ENCODE measurements around the gene SMG1. TPM values are rescaled to one million over a fixed set of nuclear protein-coding genes. Genes with fewer than 3 reads are reported as not detected.

The SMG1 gene
- total and polyA plus RNA-seq, 2 of the 13 experiments (the other 11 are each of a cell fraction or from before 2014, with no cell fraction given): 48.7 to 53.7 TPM

DNA sequence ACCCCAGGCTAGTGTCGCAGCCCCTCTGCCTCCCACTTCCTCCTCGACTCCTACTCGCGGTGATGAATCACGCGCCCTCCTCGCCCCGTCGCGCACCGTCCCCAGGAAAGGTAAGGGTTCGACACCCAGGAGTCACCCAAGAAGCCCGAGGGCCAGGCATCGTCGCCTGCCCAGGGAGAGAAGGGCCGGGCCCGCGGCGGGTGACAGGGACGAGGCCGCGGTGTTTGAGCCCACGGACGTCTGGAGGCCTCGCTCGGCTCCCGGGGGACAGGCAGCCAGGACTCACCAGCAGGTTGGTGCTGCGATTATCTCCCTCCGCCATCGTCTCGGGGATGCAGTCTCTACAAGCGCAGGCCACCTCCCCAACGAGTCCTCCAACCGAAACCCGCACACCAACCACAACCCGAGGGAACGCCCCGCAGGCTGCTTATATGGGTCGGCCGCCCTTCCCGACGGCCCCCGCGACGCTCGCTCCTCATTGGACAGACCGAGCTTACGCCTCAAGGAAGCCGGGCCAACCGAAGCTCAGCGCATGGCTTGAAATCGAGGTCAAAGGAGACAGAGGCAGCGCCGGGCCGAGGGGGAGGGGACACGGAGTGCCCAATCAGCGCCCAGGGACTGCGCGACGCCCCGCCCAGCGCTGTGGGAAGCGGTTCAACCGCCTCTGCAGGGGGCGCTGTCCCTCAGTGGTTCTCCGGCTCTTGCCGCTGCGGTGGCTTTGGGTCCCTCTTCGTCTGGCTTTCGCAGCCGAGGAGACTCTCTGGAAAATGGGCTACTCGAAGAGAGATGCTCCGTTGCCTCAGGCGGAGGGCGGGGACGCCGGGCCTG lies 124.8 kb downstream of the SMG1 start, which contains the start of gene ARL6IP1 (continued):
- TF ChIP-seq, protein P1, sequence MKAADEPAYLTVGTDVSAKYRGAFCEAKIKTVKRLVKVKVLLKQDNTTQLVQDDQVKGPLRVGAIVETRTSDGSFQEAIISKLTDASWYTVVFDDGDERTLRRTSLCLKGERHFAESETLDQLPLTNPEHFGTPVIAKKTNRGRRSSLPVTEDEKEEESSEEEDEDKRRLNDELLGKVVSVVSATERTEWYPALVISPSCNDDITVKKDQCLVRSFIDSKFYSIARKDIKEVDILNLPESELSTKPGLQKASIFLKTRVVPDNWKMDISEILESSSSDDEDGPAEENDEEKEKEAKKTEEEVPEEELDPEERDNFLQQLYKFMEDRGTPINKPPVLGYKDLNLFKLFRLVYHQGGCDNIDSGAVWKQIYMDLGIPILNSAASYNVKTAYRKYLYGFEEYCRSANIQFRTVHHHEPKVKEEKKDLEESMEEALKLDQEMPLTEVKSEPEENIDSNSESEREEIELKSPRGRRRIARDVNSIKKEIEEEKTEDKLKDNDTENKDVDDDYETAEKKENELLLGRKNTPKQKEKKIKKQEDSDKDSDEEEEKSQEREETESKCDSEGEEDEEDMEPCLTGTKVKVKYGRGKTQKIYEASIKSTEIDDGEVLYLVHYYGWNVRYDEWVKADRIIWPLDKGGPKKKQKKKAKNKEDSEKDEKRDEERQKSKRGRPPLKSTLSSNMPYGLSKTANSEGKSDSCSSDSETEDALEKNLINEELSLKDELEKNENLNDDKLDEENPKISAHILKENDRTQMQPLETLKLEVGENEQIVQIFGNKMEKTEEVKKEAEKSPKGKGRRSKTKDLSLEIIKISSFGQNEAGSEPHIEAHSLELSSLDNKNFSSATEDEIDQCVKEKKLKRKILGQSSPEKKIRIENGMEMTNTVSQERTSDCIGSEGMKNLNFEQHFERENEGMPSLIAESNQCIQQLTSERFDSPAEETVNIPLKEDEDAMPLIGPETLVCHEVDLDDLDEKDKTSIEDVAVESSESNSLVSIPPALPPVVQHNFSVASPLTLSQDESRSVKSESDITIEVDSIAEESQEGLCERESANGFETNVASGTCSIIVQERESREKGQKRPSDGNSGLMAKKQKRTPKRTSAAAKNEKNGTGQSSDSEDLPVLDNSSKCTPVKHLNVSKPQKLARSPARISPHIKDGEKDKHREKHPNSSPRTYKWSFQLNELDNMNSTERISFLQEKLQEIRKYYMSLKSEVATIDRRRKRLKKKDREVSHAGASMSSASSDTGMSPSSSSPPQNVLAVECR (CRISPR knock-in tag; IDR thresholded peaks at IDR 0.05; ENCODE audit: borderline replicate concordance): peak; percentile 100
- TF ChIP-seq MLLT10 (CRISPR knock-in tag; IDR thresholded peaks at IDR 0.05): peak; percentile 81; the same call in 1 of the 2 replicates
- TF ChIP-seq CBX5 (CRISPR knock-in tag; IDR thresholded peaks at IDR 0.05; ENCODE audit: borderline replicate concordance): peak; percentile 95; the same call in 1 of the 2 replicates
- TF ChIP-seq, protein P2, sequence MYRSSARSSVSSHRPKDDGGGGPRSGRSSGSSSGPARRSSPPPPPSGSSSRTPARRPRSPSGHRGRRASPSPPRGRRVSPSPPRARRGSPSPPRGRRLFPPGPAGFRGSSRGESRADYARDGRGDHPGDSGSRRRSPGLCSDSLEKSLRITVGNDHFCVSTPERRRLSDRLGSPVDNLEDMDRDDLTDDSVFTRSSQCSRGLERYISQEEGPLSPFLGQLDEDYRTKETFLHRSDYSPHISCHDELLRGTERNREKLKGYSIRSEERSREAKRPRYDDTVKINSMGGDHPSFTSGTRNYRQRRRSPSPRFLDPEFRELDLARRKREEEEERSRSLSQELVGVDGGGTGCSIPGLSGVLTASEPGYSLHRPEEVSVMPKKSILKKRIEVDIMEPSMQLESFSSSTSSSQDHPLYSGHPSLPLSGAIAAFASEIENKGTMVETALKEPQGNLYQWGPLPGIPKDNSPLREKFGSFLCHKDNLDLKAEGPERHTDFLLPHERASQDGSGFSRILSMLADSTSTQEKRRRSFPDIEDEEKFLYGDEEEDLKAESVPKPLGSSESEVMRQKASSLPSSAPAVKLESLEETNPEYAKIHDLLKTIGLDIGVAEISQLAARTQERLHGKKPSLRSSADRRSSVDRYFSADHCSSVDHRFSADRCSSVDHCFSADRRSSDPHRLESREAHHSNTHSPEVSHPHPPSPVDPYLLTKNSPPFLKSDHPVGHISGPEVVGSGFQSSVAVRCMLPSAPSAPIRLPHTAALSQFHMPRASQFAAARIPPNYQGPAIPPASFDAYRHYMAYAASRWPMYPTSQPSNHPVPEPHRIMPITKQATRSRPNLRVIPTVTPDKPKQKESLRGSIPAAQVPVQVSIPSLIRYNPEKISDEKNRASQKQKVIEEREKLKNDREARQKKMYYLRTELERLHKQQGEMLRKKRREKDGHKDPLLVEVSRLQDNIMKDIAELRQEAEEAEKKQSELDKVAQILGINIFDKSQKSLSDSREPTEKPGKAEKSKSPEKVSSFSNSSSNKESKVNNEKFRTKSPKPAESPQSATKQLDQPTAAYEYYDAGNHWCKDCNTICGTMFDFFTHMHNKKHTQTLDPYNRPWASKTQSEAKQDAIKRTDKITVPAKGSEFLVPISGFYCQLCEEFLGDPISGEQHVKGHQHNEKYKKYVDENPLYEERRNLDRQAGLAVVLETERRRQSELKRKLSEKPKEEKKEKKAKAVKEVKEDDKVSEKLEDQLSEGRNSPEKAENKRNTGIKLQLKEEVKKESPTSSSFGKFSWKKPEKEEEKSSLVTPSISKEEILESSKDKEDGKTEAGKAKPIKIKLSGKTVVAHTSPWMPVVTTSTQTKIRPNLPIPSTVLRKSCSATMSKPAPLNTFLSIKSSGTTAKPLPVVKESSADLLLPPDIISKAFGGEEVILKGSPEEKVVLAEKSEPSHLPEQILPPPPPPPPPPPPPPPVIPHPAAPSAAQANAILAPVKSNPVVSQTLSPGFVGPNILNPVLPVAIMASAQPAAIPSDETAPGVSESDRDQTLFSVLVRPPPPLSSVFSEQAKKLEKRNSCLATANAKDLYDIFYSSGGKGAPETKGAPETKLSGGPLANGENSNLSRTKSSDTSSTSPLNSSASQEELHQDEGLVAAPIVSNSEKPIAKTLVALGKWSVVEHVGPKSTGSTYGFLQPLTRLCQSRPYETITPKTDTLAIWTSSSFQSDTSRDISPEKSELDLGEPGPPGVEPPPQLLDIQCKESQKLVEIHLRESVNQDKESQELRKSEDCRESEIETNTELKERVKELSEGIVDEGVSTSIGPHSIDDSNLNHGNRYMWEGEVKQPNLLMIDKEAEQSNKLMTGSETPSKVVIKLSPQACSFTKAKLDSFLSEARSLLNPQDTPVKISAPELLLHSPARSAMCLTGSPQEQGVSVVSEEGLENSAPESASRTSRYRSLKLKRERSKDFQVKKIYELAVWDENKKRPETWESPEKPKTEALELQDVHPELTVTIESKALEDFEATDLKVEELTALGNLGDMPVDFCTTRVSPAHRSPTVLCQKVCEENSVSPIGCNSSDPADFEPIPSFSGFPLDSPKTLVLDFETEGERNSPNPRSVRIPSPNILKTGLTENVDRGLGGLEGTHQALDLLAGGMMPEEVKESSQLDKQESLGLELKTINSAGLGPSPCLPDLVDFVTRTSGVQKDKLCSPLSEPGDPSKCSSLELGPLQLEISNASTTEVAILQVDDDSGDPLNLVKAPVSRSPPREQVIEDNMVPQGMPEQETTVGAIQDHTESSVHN (CRISPR knock-in tag; IDR thresholded peaks at IDR 0.05): peak; percentile 99
- peak; percentile 92 for TF ChIP-seq ZNF256 (CRISPR knock-in tag; conservative IDR thresholded peaks at IDR 0.05)
- TF ChIP-seq ZC3H13 (CRISPR knock-in tag; IDR thresholded peaks at IDR 0.05): peak; percentile 99
- TF ChIP-seq ZNF567 (CRISPR knock-in tag; IDR thresholded peaks at IDR 0.05; ENCODE audit: borderline replicate concordance): peak; percentile 96
- TF ChIP-seq SALL1 (CRISPR knock-in tag; IDR thresholded peaks at IDR 0.05): peak; percentile 97
- TF ChIP-seq MED13 (CRISPR knock-in tag; IDR thresholded peaks at IDR 0.05): peak; percentile 91
- peak; percentile 44; the same call in 1 of the 2 replicates for TF ChIP-seq NCOR1 (IDR thresholded peaks at IDR 0.05; ENCODE audit: borderline replicate concordance, low read length)
- TF ChIP-seq, protein P3, sequence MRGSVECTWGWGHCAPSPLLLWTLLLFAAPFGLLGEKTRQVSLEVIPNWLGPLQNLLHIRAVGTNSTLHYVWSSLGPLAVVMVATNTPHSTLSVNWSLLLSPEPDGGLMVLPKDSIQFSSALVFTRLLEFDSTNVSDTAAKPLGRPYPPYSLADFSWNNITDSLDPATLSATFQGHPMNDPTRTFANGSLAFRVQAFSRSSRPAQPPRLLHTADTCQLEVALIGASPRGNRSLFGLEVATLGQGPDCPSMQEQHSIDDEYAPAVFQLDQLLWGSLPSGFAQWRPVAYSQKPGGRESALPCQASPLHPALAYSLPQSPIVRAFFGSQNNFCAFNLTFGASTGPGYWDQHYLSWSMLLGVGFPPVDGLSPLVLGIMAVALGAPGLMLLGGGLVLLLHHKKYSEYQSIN (CRISPR knock-in tag; IDR thresholded peaks at IDR 0.05; ENCODE audit: borderline replicate concordance): no peak
- TF ChIP-seq, protein P4, sequence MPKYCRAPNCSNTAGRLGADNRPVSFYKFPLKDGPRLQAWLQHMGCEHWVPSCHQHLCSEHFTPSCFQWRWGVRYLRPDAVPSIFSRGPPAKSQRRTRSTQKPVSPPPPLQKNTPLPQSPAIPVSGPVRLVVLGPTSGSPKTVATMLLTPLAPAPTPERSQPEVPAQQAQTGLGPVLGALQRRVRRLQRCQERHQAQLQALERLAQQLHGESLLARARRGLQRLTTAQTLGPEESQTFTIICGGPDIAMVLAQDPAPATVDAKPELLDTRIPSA (CRISPR knock-in tag; IDR thresholded peaks at IDR 0.05; ENCODE audit: borderline replicate concordance): no peak; the same call in 1 of the 2 replicates
- peak; percentile 99 for TF ChIP-seq KLF15 (CRISPR knock-in tag; IDR thresholded peaks at IDR 0.05; ENCODE audit: borderline replicate concordance)
